ENCODE measurements around the gene PRDM10. TPM values are rescaled to one million over a fixed set of nuclear protein-coding genes. Genes with fewer than 3 reads are reported as not detected.

Gene PRDM10
- total RNA-seq, 4 donors from 2014 or later = 16.5 to 72.6 (median 26.4) TPM

GRCh38 chr11:129980086-129980485 is 22.5 kb downstream of the PRDM10 start:
- TF ChIP-seq POLR2A (IDR thresholded peaks at IDR 0.05) (no peak), CTCF (IDR thresholded peaks at IDR 0.05) (no peak)
- no peaks in the 10 kb centered on the region for H3K36me3 ChIP-seq

GRCh38 chr11:129979046-129979605 is 23.5 kb downstream of the PRDM10 start:
- Histone ChIP-seq H3K4me3 (no peak overlapping the region), H3K4me1 (no peaks in the 10 kb centered on the region), H3K27ac (no peak overlapping the region), H3K36me3 (no peaks in the 10 kb centered on the region), H3K9me3 (no peaks in the 10 kb centered on the region), H3K27me3 (no peaks in the 10 kb centered on the region)
- no peak for TF ChIP-seq POLR2A (IDR thresholded peaks at IDR 0.05)
- TF ChIP-seq CTCF (IDR thresholded peaks at IDR 0.05) = no peak
- no peak for DNase-seq

More at GRCh38 chr11:129980086-129980485, 22.5 kb downstream of the PRDM10 start:
- Histone ChIP-seq H3K4me3 (no peak overlapping the region), H3K9me3 (no peaks in the 10 kb centered on the region), H3K4me1 (no peaks in the 10 kb centered on the region), H3K27ac (no peak overlapping the region), H3K27me3 (no peaks in the 10 kb centered on the region)
- DNase-seq = no peak

GRCh38 chr11:129978447-129978846 is 24.2 kb downstream of the PRDM10 start:
- Histone ChIP-seq H3K27me3 (no peaks in the 10 kb centered on the region), H3K36me3 (no peaks in the 10 kb centered on the region), H3K4me3 (no peak overlapping the region), H3K4me1 (no peaks in the 10 kb centered on the region), H3K9me3 (no peaks in the 10 kb centered on the region), H3K27ac (no peak overlapping the region)
- DNase-seq = no peak
- no peak for TF ChIP-seq POLR2A (IDR thresholded peaks at IDR 0.05)
- no peak for TF ChIP-seq CTCF (IDR thresholded peaks at IDR 0.05)

- no peak overlapping the region for H3K4me3 ChIP-seq
- no peaks in the 10 kb centered on the region for H3K36me3 ChIP-seq
- DNase-seq = no peak
- no peaks in the 10 kb centered on the region for H3K9me3 ChIP-seq
- no peaks in the 10 kb centered on the region for H3K27me3 ChIP-seq
- H3K27ac ChIP-seq = no peak overlapping the region
- no peak for TF ChIP-seq POLR2A (IDR thresholded peaks at IDR 0.05)
- no peak for TF ChIP-seq CTCF (IDR thresholded peaks at IDR 0.05)
- H3K4me1 ChIP-seq = no peaks in the 10 kb centered on the region
Observed at GRCh38 chr11:129976328-129976727, 26.3 kb downstream of the PRDM10 start.

- Histone ChIP-seq H3K4me3 (no peak overlapping the region), H3K4me1 (no peaks in the 10 kb centered on the region), H3K27ac (no peak overlapping the region), H3K9me3 (no peaks in the 10 kb centered on the region), H3K36me3 (no peaks in the 10 kb centered on the region), H3K27me3 (no peaks in the 10 kb centered on the region)
- DNase-seq = no peak
- TF ChIP-seq CTCF (IDR thresholded peaks at IDR 0.05) (no peak), POLR2A (IDR thresholded peaks at IDR 0.05) (no peak)
Observed at GRCh38 chr11:129975543-129975942, 27.1 kb downstream of the PRDM10 start.

GRCh38 chr11:129974672-129975071 is 28.0 kb downstream of the PRDM10 start:
- no peak overlapping the region for H3K27ac ChIP-seq
- no peak overlapping the region for H3K4me3 ChIP-seq
- TF ChIP-seq POLR2A (IDR thresholded peaks at IDR 0.05) = no peak
- TF ChIP-seq CTCF (IDR thresholded peaks at IDR 0.05) = no peak
- no peaks in the 10 kb centered on the region for H3K9me3 ChIP-seq
- H3K4me1 ChIP-seq = no peaks in the 10 kb centered on the region
- no peaks in the 10 kb centered on the region for H3K36me3 ChIP-seq
- no peak for DNase-seq
- H3K27me3 ChIP-seq = no peaks in the 10 kb centered on the region
